Measurements from ENCODE around the gene MTNR1B. TPM values are rescaled to one million over a fixed set of nuclear protein-coding genes. Genes with fewer than 3 reads are reported as not detected.

Gene MTNR1B
- total RNA-seq, result not detected
- long read RNA-seq, donor 1, result 0 reads
- long read RNA-seq, donor 2, result 0 reads

DNA sequence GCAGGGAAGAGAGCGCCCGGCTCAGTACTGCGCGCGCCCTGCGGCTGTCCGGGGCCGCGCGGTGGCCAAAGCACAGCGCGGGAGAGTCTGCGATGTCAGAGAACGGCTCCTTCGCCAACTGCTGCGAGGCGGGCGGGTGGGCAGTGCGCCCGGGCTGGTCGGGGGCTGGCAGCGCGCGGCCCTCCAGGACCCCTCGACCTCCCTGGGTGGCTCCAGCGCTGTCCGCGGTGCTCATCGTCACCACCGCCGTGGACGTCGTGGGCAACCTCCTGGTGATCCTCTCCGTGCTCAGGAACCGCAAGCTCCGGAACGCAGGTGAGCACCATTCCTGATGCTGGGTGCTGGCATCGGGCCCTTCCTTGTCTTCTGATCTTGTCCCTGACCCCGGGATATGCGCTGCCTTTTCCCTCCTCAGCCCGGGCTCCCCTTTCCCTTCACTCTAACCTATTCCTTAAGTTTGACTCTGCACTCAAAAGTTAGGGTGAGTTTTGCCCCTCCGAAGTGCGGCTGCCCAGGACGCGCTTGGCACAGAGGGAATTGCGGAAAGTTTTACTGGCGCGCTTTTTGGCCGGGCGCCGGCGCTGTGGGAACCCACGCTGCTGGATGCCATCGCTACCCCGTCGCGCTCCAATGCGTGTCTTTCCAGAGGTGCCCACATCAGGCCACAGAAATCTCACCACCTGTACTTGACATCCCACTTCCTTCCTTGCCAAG lies at the start of gene MTNR1B:
MTNR1B (plus strand) TSS at position 18 of the 714 bp plus-strand sequence; CDS start at position 93, 75 bp downstream.
- intact Hi-C loops (cut with DNase I), result no loop called here
- no peak for DNase-seq (ENCODE audit: low spot score)

DNA sequence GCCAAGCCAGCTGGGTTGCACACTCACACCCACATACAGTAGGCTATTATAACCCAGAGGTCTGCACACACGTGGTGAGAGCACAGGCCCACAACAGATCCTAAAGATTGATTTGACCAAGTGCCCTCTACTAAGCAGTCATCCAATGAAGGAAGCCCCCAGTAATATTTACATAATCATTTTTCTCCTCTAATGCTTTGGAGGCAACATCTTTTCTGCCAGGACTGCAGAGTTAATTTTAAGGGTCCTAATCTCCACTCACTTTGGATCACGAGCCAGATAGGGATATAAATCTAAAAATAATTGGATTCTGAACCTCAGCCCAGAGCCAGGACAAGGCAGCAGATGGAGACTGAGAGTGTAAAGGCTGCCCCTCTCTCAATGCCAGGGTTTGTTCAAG lies 49.1 kb upstream of the MTNR1B start:
- intact Hi-C loops (cut with DNase I), result no loop called here
- DNase-seq (ENCODE audit: low spot score), result no peak

DNA sequence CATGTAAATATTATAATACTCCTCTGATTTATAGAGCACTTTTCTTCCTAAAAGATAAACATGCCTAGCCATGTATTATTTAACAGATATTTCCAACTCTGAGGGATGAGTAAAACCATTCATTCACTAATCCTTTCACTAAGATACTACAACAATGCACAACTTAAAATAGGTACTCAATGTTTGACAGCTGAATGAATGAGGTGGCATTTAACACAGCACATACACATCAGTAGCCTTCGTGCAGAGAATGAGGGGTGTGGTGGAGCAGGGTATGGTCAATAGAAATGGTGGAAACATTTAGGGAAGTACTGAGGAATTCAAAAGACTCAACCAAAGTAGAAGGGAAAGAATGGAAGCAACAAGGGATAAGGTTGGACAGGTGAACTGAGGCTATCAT lies 46.7 kb upstream of the MTNR1B start:
- no peak for DNase-seq (ENCODE audit: low spot score)
- intact Hi-C loops (cut with DNase I), result no loop called here

DNA sequence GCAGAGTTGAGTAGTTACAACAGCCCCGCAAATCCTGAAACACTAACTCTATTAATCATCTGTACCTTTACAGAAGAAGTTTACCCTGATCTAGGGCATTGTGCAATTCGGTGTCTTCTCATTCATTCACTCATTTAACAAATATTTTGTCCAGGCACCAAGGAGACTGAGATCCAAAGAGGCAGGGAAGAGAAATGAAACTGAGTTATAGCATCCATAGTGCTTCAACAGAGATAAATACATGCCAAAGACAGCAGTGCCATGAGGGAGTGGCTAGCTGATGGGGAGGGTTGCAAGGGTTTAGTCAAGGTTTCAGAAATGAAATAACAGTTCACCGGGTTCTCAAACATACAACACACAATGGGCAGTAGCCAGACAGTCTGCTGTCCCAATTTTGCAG lies 40.2 kb upstream of the MTNR1B start:
- no peak for DNase-seq (ENCODE audit: low spot score)
- intact Hi-C loops (cut with DNase I), result no loop called here

DNA sequence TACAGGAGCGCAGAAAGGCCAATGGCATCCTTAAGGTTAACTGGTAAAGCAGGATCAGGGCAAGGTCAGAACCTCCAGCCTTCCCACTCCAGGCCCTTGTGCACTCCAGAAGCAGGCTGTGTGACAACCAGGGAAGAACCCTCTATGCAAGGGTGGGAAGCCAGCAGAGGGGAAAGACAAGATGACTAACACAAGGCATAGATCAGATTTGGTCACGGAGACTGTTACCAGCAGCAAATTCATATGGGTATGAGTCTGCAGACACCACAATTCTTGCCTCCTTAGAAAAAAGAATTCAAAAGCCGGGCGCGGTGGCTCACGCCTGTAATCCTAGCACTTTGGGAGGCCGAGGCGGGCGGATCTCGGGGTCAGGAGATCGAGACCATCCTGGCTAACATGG lies 39.8 kb upstream of the MTNR1B start:
- no peak for DNase-seq (ENCODE audit: low spot score)
- intact Hi-C loops (cut with DNase I), result no loop called here

DNA sequence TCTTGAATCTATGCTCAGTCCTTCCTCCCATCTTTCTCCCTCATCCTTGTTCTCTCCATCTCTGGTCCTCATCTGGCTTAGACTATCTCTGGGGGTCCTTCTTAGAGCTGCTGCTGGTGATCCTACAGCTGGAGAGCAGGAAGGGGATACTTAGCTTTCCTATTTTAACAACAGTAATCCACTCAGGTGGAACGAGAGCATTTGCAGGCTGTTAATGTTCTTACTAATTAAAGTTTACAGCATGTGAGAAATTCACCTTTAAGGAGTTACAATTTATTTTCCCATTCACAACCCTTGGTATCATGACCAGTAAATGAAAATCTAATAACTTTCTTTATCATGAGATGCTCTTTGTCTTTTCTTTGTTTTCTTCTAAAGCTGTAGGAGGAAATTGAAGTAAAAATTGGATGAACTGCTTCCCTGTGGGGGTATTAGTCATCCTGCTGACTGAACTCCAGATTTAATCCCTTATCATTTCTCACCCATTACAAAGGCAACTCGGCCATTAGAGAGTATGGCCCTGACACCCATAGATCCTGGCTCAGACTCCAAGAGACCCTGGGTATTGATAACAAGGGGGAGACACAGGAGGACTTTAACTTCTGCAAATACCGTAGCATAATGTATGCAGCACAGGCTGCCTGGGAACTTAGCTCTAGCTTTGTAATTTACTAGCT lies 37.6 kb upstream of the MTNR1B start:
- intact Hi-C loops (cut with DNase I), result no loop called here
- no peak for DNase-seq (ENCODE audit: low spot score)

DNA sequence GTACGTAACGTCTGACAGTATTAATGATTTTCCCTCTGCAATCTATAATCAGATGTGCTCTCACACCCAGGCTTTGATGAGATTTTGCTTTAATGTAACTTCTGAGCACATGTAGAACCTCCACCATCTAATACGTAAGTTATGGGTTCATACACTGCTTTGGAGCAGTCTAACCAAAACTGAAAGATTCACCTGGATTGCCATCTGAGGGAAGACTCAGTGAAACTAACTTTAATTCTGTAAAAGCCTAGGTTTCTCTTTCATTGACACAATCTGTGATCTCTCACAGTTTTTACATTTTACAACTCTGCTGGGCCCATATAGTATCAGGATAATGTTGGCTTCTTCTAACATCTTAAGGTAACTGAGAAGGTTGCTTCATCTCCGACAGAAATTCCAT lies 30.1 kb upstream of the MTNR1B start:
- no peak for DNase-seq (ENCODE audit: low spot score)
- intact Hi-C loops (cut with DNase I), result no loop called here

DNA sequence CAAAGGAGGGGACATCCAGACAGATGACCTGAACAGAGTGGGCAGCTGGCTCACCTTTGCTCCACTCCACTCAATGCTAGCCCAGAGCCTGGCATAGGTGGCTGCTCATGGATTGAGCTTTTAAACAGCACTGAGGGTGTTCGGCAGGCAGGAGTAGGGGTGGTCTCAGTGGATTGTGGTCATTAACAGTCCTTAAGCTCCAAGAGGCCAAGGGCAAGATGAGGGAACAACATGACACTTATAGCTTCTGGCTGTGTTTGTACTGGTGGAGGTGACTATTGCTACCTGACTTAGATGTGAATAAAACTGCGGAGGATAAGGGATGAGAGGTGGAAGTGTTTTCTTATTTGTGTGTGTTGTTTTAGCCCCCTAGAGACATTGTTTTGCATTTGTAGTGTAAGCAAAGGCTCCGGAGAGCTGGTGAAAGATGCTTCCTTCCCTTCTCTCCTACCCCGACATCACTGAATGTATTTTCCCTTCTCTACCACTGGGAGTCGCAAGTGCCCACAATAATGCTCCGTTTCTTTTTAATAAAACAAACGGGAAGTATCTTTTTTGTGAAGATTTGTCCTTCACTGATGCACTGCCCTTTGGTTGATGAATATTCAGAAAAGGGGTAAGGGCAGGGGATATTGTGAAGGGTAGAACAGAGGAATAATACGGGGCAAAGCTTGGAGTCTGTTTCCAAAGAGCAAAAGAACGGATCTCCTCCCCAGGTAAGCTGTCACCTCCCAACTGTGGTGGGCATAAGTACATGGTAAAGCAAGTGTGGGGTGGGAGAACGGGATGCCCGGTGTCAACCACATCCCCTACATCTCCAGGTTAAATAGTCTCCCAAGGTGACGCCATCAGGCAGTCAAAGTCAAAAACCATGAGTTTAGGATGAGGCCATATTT lies 27.5 kb upstream of the MTNR1B start:
- DNase-seq (ENCODE audit: low spot score), result no peak
- intact Hi-C loops (cut with DNase I), result no loop called here

DNA sequence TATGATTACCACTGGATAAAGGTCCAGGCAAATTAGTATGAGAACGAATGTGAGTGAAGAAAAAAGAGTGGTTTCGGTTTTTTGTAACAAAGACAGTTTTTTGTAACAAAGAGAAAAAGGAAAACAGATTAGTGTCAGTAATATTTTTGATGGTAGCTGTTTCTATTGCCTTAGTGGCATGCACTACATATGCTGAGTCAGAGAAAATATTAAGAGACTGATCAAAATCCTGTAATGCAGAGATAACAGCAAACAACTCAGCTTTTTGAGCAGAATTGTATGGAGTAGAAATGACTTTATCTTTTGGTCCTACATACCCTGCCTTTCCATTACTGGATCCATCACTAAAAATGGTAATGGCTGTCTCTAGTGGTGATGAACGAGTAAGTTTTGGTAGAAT lies 22.7 kb upstream of the MTNR1B start:
- no peak for DNase-seq (ENCODE audit: low spot score)
- intact Hi-C loops (cut with DNase I), result no loop called here

DNA sequence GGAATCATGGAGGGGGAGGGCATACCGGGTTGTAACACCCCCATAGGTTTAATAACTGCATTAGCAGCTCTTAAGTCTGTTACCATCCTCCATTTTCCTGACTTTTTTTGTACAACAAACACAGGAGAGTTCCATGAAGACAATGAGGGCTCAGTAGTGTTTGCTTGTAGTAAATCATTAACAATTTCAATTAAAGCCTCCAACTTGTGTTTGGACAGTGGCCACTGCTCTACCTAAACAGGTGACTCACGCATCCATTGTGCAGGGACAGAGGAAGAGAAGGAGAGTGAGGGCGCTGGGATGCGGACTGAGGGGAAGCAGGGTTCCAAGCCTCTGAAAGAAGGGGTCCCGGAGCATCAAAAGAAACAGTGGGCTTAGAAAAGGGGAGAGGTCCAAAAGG lies 21.3 kb upstream of the MTNR1B start:
- intact Hi-C loops (cut with DNase I), result no loop called here
- DNase-seq (ENCODE audit: low spot score), result no peak

DNA sequence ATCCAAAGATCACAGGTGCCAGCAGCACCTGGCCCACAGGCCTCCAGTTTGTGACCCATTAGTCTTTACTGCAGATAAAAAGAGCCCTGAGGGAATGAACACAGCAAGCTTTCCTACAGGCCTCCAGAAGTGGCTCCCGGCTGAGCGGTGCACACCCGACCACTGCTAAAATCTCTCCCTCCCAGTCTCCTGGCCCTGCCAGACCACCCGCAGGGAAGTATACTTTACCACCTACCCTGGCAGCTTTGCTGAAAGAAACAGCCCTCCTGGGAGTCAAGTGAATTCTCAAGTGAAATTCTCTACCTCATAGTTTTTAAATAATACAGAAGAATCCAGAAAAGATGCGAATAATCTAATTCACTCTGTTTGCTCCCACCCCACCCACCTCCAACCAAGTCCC lies 15.4 kb upstream of the MTNR1B start:
- no peak for DNase-seq (ENCODE audit: low spot score)
- intact Hi-C loops (cut with DNase I), result no loop called here

DNA sequence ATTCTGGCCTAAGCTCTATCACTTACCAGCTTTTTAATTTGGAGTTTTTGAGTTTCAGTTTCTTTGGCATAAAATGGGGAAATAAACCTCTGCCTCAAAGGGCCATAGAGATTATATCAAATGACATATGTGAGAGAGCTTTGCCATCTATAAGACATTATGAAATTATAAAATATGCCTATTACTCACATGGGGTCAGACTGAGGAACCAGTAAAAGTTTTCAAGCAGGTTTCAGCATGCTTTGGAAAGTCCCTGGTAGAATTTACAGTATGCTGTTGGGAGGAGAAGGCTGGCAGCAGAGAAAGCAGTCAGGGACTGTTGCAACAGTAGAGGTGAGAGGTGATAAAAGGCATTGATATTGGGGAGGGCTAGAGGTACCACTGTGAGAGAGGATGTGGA lies 13.6 kb upstream of the MTNR1B start:
- no peak for DNase-seq (ENCODE audit: low spot score)
- intact Hi-C loops (cut with DNase I), result no loop called here

DNA sequence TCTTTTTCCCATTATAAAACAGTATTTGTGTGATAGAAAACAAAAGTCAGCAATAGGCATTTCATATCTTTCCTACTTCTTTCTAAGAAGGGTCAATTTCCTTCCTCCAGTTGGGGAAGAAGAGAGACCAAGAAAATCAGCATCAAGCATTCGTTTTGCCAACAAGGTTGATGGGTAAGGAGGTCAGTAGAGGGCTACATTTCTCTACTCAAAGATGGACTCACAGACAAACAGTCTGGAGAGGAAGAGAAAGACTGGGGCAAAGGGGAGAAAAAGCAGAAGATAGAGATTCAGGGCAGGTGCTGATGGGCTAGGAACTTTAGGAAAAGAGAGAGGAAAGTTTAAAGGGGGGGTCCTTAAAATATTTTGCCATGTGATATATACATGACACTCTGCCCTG lies 8.6 kb upstream of the MTNR1B start:
- no peak for DNase-seq (ENCODE audit: low spot score)
- intact Hi-C loops (cut with DNase I), result no loop called here

DNA sequence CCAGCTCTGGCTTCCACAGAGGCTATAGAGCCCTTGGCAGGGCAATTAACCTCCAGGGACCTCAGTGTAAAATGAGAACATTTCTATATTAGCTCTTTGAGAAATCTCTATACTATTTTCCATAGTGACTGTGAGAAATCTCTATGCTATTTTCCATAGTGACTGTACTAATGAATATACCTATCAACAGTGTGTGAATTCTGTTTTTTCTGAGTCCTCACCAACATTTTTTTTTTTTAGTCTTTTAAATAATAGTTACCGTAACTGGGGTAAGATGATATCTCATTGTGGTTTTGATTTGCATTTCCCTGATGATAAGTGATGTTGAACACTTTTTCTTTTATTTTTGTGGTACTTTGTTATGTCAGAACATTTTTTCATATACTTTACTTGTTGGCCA lies 7.0 kb upstream of the MTNR1B start:
- no peak for DNase-seq (ENCODE audit: low spot score)
- intact Hi-C loops (cut with DNase I), result no loop called here

DNA sequence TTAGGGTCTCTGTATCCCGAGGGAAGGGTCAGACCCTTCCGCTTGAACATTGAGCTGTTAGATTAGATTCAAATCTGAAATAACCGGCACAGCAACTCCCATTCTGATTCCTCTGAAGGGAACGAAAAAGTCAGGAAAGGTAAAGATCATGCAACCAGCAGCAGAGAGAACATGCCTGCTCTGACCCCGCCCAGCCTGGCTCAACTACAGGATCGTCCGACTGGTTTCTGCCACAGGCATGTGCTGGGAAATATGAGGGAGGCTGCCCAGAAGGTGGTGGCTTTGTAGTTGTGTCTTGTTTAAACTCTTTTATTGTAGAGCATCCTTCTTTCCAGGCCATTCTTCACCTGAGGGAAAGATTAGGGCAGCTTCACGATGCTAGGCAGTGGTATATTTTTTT lies 5.0 kb upstream of the MTNR1B start:
- no peak for DNase-seq (ENCODE audit: low spot score)
- intact Hi-C loops (cut with DNase I), result no loop called here

DNA sequence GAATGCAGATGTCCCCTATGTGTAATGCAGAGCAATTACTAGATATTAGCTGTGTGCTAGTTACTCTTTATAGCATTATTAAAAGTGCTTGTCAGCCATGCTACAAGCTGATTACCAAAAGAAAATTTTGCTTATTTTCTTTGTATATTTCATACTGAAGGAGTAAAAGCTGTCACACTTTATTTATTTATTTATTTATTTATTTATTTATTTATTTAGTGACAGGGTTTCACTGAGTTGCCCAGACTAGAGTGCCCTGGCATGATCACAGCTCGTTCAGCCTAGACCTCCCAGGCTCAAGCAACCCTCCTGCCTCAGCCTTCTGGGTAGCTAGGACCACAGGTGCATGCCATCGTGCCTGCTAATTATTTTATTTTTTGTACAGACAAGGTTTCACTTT lies 4.3 kb upstream of the MTNR1B start:
- no peak for DNase-seq (ENCODE audit: low spot score)
- intact Hi-C loops (cut with DNase I), result no loop called here

DNA sequence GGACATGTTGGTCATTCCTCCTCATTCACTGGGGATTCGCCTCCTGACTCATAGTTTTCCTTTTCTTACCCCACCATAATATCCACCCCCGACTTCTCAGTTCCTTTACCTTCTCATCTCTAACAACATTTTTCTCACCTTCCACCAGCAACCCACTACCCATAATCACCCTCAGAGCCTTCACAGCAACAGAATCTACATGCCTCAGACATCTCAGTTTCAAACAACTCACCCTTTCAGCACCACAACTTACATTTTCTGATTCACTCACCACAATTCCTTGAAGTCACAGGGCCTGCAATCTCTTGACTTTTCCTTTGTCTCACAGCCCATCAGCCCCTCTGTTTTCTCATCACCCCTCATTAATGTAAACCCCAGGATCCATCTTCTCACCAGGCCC lies 2.3 kb upstream of the MTNR1B start:
- DNase-seq (ENCODE audit: low spot score), result no peak
- intact Hi-C loops (cut with DNase I), result no loop called here

DNA sequence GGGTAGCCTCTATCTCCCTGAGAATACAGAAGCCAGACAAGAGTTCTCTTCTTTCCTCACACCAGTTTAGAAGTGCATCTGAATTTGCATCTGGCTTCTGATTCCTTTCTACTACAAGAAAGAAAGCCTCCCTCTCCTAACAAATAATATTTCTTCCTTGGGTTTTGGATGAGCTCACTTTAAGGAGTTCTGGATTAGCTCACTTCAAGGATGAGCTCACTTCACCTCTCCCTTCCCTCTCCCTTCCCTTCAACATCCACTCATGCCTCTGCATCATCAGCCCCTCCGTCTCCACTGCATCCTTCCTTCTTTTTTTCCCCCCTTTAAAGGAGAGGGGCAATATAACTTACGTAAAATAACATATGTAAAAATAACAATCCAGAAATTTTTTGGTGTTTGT lies 1.6 kb upstream of the MTNR1B start:
- DNase-seq (ENCODE audit: low spot score), result no peak
- intact Hi-C loops (cut with DNase I), result no loop called here

DNA sequence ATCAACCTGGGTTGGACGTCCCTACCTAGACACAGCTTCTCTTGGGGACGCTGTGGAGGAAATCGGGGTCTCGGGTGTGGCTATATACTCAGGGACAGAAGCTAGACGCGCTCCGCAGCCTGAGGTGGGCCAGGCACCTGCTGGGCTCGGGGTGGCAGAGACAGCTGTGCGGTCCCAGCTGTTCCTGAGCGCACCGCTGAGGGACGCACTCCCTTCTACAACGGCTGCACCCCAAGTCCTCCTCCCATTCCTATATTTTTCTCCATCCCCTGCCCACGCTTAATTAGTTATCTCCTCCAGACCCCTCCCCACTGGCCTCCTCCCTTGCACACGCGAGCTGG lies 188 bp upstream of the MTNR1B start:
- intact Hi-C loops (cut with DNase I), result no loop called here
- no peak for DNase-seq (ENCODE audit: low spot score)

DNA sequence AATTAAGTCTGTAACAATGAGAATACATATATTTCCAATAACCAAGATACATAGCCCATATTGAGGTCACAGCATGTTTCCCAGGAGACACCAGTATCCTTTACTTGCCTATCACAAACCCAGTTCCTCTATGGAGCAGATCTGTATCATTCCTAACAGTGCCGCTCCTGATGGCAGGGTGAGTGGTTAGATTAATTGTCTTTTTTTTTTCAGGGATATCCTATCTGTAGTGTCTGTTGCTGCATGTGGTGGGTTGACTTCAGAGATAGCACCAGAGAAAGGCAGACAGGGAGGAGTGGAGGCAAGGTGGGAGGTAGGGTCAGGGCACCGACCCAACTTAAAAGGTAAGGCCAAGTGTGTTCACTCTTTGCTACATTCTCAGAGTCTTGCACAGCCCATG lies 2.8 kb downstream of the MTNR1B start:
- intact Hi-C loops (cut with DNase I), result no loop called here
- no peak for DNase-seq (ENCODE audit: low spot score)

DNA sequence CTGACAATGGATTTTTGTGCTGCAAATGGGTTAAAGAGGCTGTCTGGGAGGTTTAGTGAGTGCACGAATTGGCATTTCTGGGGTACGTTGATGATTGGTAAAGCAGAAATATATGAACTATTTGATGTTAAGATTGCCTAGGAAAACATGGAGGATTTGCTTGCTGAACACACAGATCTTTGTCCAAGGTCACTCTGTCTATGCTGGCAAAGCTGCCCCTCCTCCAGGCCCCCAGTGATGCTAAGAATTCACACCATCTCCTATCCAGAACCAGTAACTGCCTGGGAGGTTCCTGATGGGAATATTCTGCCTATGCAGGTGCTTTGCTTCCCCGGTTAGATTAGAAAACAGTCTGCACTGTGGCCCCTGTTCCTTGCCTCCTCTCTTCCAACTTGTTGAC lies 5.8 kb downstream of the MTNR1B start:
- intact Hi-C loops (cut with DNase I), result no loop called here
- no peak for DNase-seq (ENCODE audit: low spot score)
